ENCODE results near the gene GORAB.

- no peak for TF ChIP-seq CTCF (IDR thresholded peaks at IDR 0.05; ENCODE audit: low read depth, low read length, poor library complexity, severe bottlenecking)
- no peak for TF ChIP-seq EZH2phosphoT487 (IDR thresholded peaks at IDR 0.05; ENCODE audit: borderline replicate concordance, low read length)
Observed at GRCh38 chr1:170568197-170568596, 36.2 kb downstream of the GORAB start.
